Heart right ventricle (tissue), 16 donors: ENCODE measurements around the gene ABCA6. TPM values are rescaled to one million over a fixed set of nuclear protein-coding genes. Genes with fewer than 3 reads are reported as not detected.

Experiments used
- ATAC-seq, 8 donors: fragments of 200-7000 bp; cut with Tn5 transposase; one replicate each; pipeline ENCODE4 v1.9.1; 2020; ENCODE audit warnings: mild to moderate bottlenecking in 8 of 8, moderate library complexity in 8 of 8, moderate number of reproducible peaks in 1 of 8
- DNase-seq, 2 donors: peaks; one replicate each; pipeline ENCODE4 v3.0.0-alpha.2; 2020
- H3K27ac ChIP-seq, 10 donors: fragments of 200-600 bp; sonication (generic) in 2 of 10; one replicate each; pipeline versions ENCODE4 v1.5.0 to v1.8.0; 2020 to 2022; ENCODE audit warnings: mild to moderate bottlenecking in 3 of 10
- H3K27me3 ChIP-seq, 7 donors: fragments of 200-600 bp; one replicate each; pipeline ENCODE4 v1.8.0; 2021 to 2022; ENCODE audit warnings: mild to moderate bottlenecking in 2 of 7
- H3K36me3 ChIP-seq, 9 donors: fragments of 200-600 bp; sonication (generic) in 1 of 9; one replicate each; pipeline versions ENCODE4 v1.5.0 to v1.8.0; 2020 to 2022; ENCODE audit warnings: mild to moderate bottlenecking in 2 of 9
- H3K4me1 ChIP-seq, 9 donors: fragments of 200-600 bp; sonication (generic) in 1 of 9; one replicate each; pipeline versions ENCODE4 v1.5.0 to v1.8.0; 2020 to 2022; ENCODE audit warnings: mild to moderate bottlenecking in 4 of 9
- H3K4me3 ChIP-seq, 10 donors: fragments of 200-600 bp; sonication (generic) in 2 of 10; one replicate each; pipeline versions ENCODE4 v1.5.0 to v1.8.0; 2020 to 2022; ENCODE audit warnings: mild to moderate bottlenecking in 7 of 10, moderate library complexity in 2 of 10
- H3K9me3 ChIP-seq, 11 donors: fragments of 200-600 bp in 10 of 11; sonication (generic) in 2 of 11; one replicate each; pipeline versions ENCODE4 v1.5.0 to v1.8.0; 2013 to 2022; ENCODE audit warnings: mild to moderate bottlenecking in 2 of 11, control low read depth in 1 of 11, moderate library complexity in 1 of 11
- whole genome bisulfite sequencing, 2 donors: extraction: QIAGEN DNeasy Blood & Tissue Kit; methylation state at CpG; one replicate each; pipeline ENCODE4 v1.1.7; 2013; ENCODE audit warnings: inconsistent platforms in 1 of 2; 5-methylcytosine and 5-hydroxymethylcytosine counted together
- intact Hi-C, 10 donors: fragments of 100-400 bp; cut with DNase I; formaldehyde crosslinking; loops; one replicate each; pipeline versions ENCODE4 v1.11.1 to v1.14.2; 2022
- polyA plus RNA-seq, 2 donors: library from polyadenylated mRNA; stranded (reverse); fragments of 200-250 nt; gene quantifications; one replicate each; pipeline ENCODE4 v1.2.3, GENCODE V29; 2013
- total RNA-seq, 10 donors: library from RNA; stranded (reverse); fragmentation: NEBNext Ultra II Directional in 3 of 10; extraction: Animal tissue kit (Norgen Biotek cat#: 25700) in 3 of 10; gene quantifications; one replicate each; pipeline versions ENCODE4 v1.2.1 to v1.2.4, GENCODE V29; 2021 to 2023
- TF ChIP-seq, protein P1 (sequence below), 9 donors: fragments of 200-600 bp; sonication (generic) in 2 of 9; IDR thresholded peaks; one replicate each; pipeline versions ENCODE4 v1.5.0 to v1.8.0; 2021 to 2022; ENCODE audit warnings: antibody characterized with exemption in 9 of 9, mild to moderate bottlenecking in 5 of 9, moderate library complexity in 1 of 9
- donor health status: Arrhythmogenic right ventricular cardiomyopathy.
- donor health status: ischemic (EF 13 %, LVEDD 7.1; RV severe dilation, severe dysfunction).
- donor health status: healthy with polysubstance abuse.
- donor health status: DM: no; HTN: yes; CAD: no.
- donor health status: DM: no; HTN: no; CAD: no.
- donor health status: ischemic (EF 25% LVEDD 6.9; RV normal size, moderate dysfunction).
- donor health status: ischemic (EF 25% LVEDD 5.7; RV mildly dilated, moderate dysfunction).
- donor health status: healthy.
- donor health status: DM: yes; HTN: yes; CAD: no.
- donor health status: Ischemic cardiomyopathy.
- donor health status: ischemic (EF 35%, LVEDD 5.7; RV mildly dilated, moderate dysfunction).
- donor health status: nonischemic (EF 11% LVEDD 7.7; RV severe dilation, severe dysfunction).
- donor health status: DM: yes; HTN: yes; CAD: no.
- donor health status: PGD.
- donor health status: ischemic (EF 29% LVEDD 5.4; RV normal size, mild dysfunction).
- donor health status: nonischemic (EF 23%, LVEDD 6.1; RV moderate dilation, normal function).

The ABCA6 gene
- total and polyA plus RNA-seq, 12 donors = 5.7 to 38.0 (median 15.0) TPM

DNA sequence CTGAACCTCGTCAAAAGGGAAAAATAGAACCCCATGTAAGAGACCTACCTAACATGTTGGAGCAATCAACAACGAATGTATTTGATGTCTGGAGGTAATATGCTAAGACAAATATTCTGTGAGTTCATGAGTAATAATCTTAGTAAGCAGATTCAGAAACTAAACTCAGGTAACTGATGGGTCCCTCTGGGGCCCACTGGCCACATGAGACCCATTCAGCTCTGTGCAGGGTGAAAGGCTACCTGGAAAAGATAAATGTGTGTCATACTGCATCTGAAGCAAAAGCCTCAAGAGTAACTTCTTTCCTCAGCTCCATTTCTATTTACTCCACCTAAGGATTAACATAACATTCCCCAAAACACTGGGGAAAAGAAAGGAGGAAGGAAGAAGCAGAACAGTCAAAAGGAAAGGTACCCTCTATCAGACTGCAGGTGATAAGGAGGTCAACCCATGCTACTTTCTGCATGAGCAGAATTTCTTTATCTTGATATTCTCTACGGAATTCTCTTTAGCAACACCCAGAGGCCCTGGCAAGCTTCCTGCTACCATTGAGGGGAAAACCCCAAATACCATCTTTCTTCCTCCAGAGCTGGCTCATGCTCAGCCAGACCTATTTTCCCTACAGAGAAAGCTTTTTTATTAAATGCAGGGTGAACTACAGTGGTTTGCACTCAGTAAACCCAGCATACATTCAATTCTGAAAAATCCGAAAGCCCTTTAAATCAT is 37.7 kb upstream of the ABCA6 start:
- TF ChIP-seq, protein P1, sequence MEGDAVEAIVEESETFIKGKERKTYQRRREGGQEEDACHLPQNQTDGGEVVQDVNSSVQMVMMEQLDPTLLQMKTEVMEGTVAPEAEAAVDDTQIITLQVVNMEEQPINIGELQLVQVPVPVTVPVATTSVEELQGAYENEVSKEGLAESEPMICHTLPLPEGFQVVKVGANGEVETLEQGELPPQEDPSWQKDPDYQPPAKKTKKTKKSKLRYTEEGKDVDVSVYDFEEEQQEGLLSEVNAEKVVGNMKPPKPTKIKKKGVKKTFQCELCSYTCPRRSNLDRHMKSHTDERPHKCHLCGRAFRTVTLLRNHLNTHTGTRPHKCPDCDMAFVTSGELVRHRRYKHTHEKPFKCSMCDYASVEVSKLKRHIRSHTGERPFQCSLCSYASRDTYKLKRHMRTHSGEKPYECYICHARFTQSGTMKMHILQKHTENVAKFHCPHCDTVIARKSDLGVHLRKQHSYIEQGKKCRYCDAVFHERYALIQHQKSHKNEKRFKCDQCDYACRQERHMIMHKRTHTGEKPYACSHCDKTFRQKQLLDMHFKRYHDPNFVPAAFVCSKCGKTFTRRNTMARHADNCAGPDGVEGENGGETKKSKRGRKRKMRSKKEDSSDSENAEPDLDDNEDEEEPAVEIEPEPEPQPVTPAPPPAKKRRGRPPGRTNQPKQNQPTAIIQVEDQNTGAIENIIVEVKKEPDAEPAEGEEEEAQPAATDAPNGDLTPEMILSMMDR (IDR thresholded peaks at IDR 0.05) = no peak
- ATAC-seq (no peak), DNase-seq (no peak)
- H3K9me3 ChIP-seq = no peaks in the 10 kb centered on the region
- 67 to 70% methylated on average over 4 of the region's 4 CpGs for WGBS, 2 donors
- H3K4me1 ChIP-seq = peaks cover 0 to 24% (median 0%) of the 10 kb centered on the region in 9 donors
- peaks cover 0 to 24% (median 0%) of the 10 kb centered on the region in 9 donors for H3K36me3 ChIP-seq
- H3K27ac ChIP-seq = no peak overlapping the region
- intact Hi-C loops = no loop called here
- H3K27me3 ChIP-seq = no peaks in the 10 kb centered on the region
- no peak overlapping the region for H3K4me3 ChIP-seq

DNA sequence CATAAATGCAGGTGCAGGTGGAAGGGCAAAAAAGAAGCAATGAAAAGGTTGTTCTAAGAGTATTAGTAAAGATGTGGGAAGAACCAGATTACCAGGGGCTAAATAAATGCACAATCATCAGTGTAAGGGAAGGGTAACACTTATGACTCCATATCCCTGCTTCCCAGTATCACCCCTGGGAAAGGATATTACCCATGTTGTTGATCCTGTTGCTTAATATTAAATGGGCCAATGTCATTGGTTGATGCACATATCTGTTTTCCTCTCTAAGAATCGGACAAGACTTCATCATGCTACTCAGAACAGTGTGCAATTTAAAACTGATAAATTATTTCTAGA is 34.7 kb upstream of the ABCA6 start:
- intact Hi-C loops = no loop called here
- TF ChIP-seq, protein P1 (IDR thresholded peaks at IDR 0.05) = no peak
- no peaks in the 10 kb centered on the region for H3K9me3 ChIP-seq
- H3K36me3 ChIP-seq = peaks cover 0 to 17% (median 0%) of the 10 kb centered on the region in 9 donors
- ATAC-seq = no peak
- 88 to 93% methylated on average over 1 of the region's 1 CpG for WGBS, 2 donors
- no peak overlapping the region for H3K4me3 ChIP-seq
- no peaks in the 10 kb centered on the region for H3K27me3 ChIP-seq
- no peak for DNase-seq
- peaks cover 0 to 30% (median 0%) of the 10 kb centered on the region in 9 donors for H3K4me1 ChIP-seq
- H3K27ac ChIP-seq = peak overlapping the region in 1 of 10 donors; percentile 64

DNA sequence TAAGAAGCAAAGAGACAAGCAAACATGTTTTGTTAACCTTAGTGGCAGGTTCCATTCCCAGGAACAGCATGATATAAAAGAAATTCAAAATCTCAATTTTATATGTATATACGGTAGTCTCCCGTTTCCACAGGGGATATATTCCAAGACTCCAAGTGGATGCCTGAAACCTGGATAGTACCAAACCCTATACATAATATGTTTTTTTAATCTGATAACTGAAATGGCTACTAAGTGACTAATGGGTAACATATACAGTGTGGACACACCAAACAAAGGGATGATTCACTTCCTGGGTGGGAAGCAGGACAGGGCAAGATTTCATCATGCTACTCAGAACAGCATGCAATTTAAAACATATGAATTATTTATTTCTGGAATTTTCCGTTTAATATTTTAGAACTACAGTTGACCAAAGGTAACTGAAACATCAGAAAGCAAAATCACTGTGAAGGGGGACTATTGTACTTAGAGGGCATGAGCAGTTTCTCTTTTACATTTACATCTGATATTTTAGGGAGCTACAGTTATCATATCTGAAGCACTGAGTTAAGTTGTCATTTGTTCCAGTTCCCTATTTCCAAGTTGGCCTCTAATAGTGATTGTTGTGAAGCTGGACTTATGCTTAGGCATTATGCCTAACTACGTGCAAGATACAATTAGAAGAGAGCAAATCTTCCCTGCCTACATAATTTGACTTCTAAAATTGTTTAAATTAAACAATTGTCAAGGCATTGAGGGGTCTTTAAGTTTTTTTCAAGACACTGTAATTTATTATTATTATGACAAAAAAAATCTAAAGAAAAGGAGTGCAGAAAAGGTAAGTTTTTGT is 34.1 kb upstream of the ABCA6 start:
- peak in 2 of 8 donors; percentile 37 to 77 for ATAC-seq
- Histone ChIP-seq H3K36me3 (peaks cover 0 to 17% (median 0%) of the 10 kb centered on the region in 9 donors), H3K27ac (peak overlapping the region in 1 of 10 donors; percentile 64), H3K27me3 (no peaks in the 10 kb centered on the region), H3K4me1 (peaks cover 0 to 35% (median 0%) of the 10 kb centered on the region in 9 donors), H3K4me3 (no peak overlapping the region), H3K9me3 (no peaks in the 10 kb centered on the region)
- TF ChIP-seq, protein P1 (IDR thresholded peaks at IDR 0.05) = no peak
- WGBS, 2 donors = 81 to 83% methylated on average over 4 of the region's 4 CpGs
- DNase-seq = no peak
- intact Hi-C loops = no loop called here

DNA sequence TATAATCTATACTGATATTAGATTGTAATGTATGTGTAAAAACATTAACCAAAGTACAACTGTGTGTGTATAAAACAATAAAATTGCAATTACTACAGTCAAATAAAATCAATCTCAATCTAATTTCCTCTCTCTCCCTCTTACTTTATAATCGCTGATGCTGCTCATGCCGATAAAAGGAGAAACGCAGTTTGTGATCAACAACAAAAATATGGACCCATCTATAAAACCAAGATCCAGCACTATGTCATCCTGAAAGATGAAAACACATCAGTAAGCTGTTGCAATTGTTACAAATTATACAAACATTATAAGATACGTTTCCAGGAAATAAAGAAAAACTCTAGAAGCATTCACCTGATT is 33.5 kb upstream of the ABCA6 start:
- 91 to 93% methylated on average over 4 of the region's 4 CpGs for WGBS, 2 donors
- no peak overlapping the region for H3K4me3 ChIP-seq

More for the DNA sequence above, 33.5 kb upstream of the ABCA6 start:
- Histone ChIP-seq H3K4me1 (peaks cover 0 to 38% (median 0%) of the 10 kb centered on the region in 9 donors), H3K27ac (peak overlapping the region in 1 of 10 donors; percentile 64), H3K9me3 (no peaks in the 10 kb centered on the region), H3K36me3 (peaks cover 0 to 17% (median 0%) of the 10 kb centered on the region in 9 donors), H3K27me3 (no peaks in the 10 kb centered on the region)
- intact Hi-C loops = no loop called here
- TF ChIP-seq, protein P1 (IDR thresholded peaks at IDR 0.05) = no peak
- no peak for ATAC-seq
- no peak for DNase-seq
